Neuronal stem cell (in vitro differentiated cells): Measurements from ENCODE around the gene GPR3.
"Not testable (repeated sequence)": the region's sequence is repeated elsewhere in the genome, so short reads cannot be mapped to it uniquely, and the experiment has no call there.

Source experiments
- DNase-seq: peaks from one replicate; pipeline ENCODE4 v3.0.0-alpha.2; 2013; ENCODE audit warnings: low spot score
- H2AFZ ChIP-seq: one replicate; pipeline ENCODE4 v1.6.1; 2013; ENCODE audit warnings: mild to moderate bottlenecking, low read length, inconsistent platforms
- H2AK5ac ChIP-seq: 2 replicates; pipeline ENCODE4 v1.6.1; 2013; ENCODE audit warnings: low read depth, mild to moderate bottlenecking, inconsistent platforms, low read length, moderate library complexity, mixed read lengths
- H2BK120ac ChIP-seq: 2 replicates; pipeline ENCODE4 v1.6.1; 2013; ENCODE audit warnings: low read depth, mild to moderate bottlenecking, inconsistent platforms, low read length, moderate library complexity, mixed read lengths
- H2BK12ac ChIP-seq: one replicate; pipeline ENCODE4 v1.6.1; 2013; ENCODE audit warnings: low read length, inconsistent platforms
- H2BK15ac ChIP-seq: 2 replicates; pipeline ENCODE4 v1.6.1; 2013; ENCODE audit warnings: mild to moderate bottlenecking, low read length, inconsistent platforms, mixed read lengths
- H2BK5ac ChIP-seq: one replicate; pipeline ENCODE4 v1.6.1; 2013; ENCODE audit warnings: inconsistent platforms, mild to moderate bottlenecking, low read length, moderate library complexity
- H3K14ac ChIP-seq: one replicate; pipeline ENCODE4 v1.6.1; 2013; ENCODE audit warnings: low read length, inconsistent platforms
- H3K18ac ChIP-seq: 2 replicates; pipeline ENCODE4 v1.6.1; 2013; ENCODE audit warnings: low read length, inconsistent platforms
- H3K23ac ChIP-seq: 2 replicates; pipeline ENCODE4 v1.6.1; 2013; ENCODE audit warnings: low read depth, mild to moderate bottlenecking, mixed read lengths, low read length, inconsistent platforms; ENCODE audit not compliant: poor library complexity
- H3K27ac ChIP-seq: replicated peaks from 3 replicates; pipeline ENCODE4 v1.5.1; 2013; ENCODE audit warnings: low read length, inconsistent platforms
- H3K27me3 ChIP-seq, 3 experiments: 2 replicates each; pipeline ENCODE4 v1.6.1; 2013; ENCODE audit warnings: low read length in 3 of 3, mild to moderate bottlenecking in 2 of 3, inconsistent platforms in 1 of 3, low read depth in 1 of 3, mixed read lengths in 1 of 3, moderate library complexity in 1 of 3; ENCODE audit not compliant: control insufficient read depth in 3 of 3, insufficient read depth in 3 of 3
- H3K36me3 ChIP-seq, 2 donors: replicated peaks in 1 of 2; 2 replicates each; pipeline ENCODE4 v1.6.1; 2013; ENCODE audit warnings: low read length in 2 of 2; ENCODE audit not compliant: control insufficient read depth in 2 of 2, insufficient read depth in 2 of 2
- H3K4ac ChIP-seq: 2 replicates; pipeline ENCODE4 v1.6.1; 2013; ENCODE audit warnings: inconsistent platforms, mild to moderate bottlenecking, low read length, moderate library complexity
- H3K4me1 ChIP-seq, 2 donors: 1 replicate in 1 of 2; 2 replicates in 1 of 2; pipeline ENCODE4 v1.6.1; 2013; ENCODE audit warnings: low read length in 2 of 2, low read depth in 1 of 2; ENCODE audit not compliant: control insufficient read depth in 2 of 2, insufficient read depth in 1 of 2
- H3K4me2 ChIP-seq: one replicate; pipeline ENCODE4 v1.6.1; 2013; ENCODE audit warnings: mild to moderate bottlenecking, low read length, inconsistent platforms; ENCODE audit not compliant: insufficient read depth, poor library complexity, severe bottlenecking
- H3K4me3 ChIP-seq, 2 donors: 2 replicates each; pipeline ENCODE4 v1.5.1; 2013; ENCODE audit warnings: low read length in 2 of 2, mild to moderate bottlenecking in 2 of 2, inconsistent platforms in 1 of 2, moderate library complexity in 1 of 2
- H3K79me1 ChIP-seq: one replicate; pipeline ENCODE4 v1.6.1; 2013; ENCODE audit warnings: low read depth, mild to moderate bottlenecking, inconsistent platforms, low read length, moderate library complexity
- H3K9ac ChIP-seq: one replicate; pipeline ENCODE4 v1.6.1; 2013; ENCODE audit warnings: mild to moderate bottlenecking, low read depth, low read length, inconsistent platforms; ENCODE audit not compliant: poor library complexity
- H3K9me3 ChIP-seq, 2 donors: replicated peaks in 1 of 2; 2 replicates each; pipeline versions ENCODE3 to v1.6.1; 2013; ENCODE audit warnings: low read length in 2 of 2, mild to moderate bottlenecking in 2 of 2, inconsistent platforms in 1 of 2, low read depth in 1 of 2, mixed read lengths in 1 of 2, moderate library complexity in 1 of 2; ENCODE audit not compliant: control insufficient read depth in 2 of 2, insufficient read depth in 1 of 2
- H4K8ac ChIP-seq: one replicate; pipeline ENCODE4 v1.6.1; 2013; ENCODE audit warnings: low read depth, mild to moderate bottlenecking, inconsistent platforms, low read length, moderate library complexity
- H4K91ac ChIP-seq: one replicate; pipeline ENCODE4 v1.6.1; 2013; ENCODE audit warnings: low read length, low read depth, mild to moderate bottlenecking, inconsistent platforms; ENCODE audit not compliant: poor library complexity
- WGBS, 2 donors: extraction: QIAGEN DNeasy Blood & Tissue Kit; methylation state at CpG; one replicate each; pipeline ENCODE4 v1.1.7; 2013; ENCODE audit warnings: missing lambda C conversion rate in 2 of 2, mixed read lengths in 1 of 2; ENCODE audit not compliant: insufficient read length in 2 of 2, insufficient replicate concordance in 1 of 2; ENCODE audit errors: extremely low coverage in 2 of 2; 5-methylcytosine and 5-hydroxymethylcytosine counted together

GPR3 gene

GRCh38 chr1:27406791-27407190, 14.4 kb downstream of the GPR3 start:
- H3K9me3 ChIP-seq, H2BK15ac ChIP-seq, H3K27me3 ChIP-seq, H3K18ac ChIP-seq, H2BK12ac ChIP-seq, H3K23ac ChIP-seq, H3K14ac ChIP-seq, H3K4me3 ChIP-seq, H3K79me1 ChIP-seq, H2AK5ac ChIP-seq, H4K91ac ChIP-seq, H3K4ac ChIP-seq, H3K4me2 ChIP-seq, H2AFZ ChIP-seq, H3K9ac ChIP-seq, H2BK5ac ChIP-seq, H2BK120ac ChIP-seq, DNase-seq, H4K8ac ChIP-seq: not testable (repeated sequence)
- Histone ChIP-seq H3K4me1 (peaks cover 21 to 40% of the 10 kb centered on the region in 2 donors), H3K36me3 (peaks cover 12 to 60% of the 10 kb centered on the region in 2 donors), H3K27ac (peak overlapping the region; percentile 100)
- no CpG with 5 or more reads among the region's 2 CpGs for WGBS, 2 donors

- Histone ChIP-seq H4K8ac (no peak overlapping the region), H3K27ac (no peak overlapping the region), H2BK5ac (no peak overlapping the region), H3K18ac (peak overlapping the region; percentile 15), H2AFZ (no peak overlapping the region), H3K4ac (no peak overlapping the region), H3K9me3 (no peaks in the 10 kb centered on the region), H2AK5ac (peak overlapping the region; percentile 30), H2BK12ac (no peak overlapping the region), H3K36me3 (peaks cover 20 to 74% of the 10 kb centered on the region in 2 donors), H3K14ac (no peak overlapping the region), H3K4me2 (no peak overlapping the region), H3K79me1 (no peaks in the 10 kb centered on the region), H3K27me3 (no peaks in the 10 kb centered on the region), H3K23ac (no peak overlapping the region), H3K4me1 (peaks cover 19 to 32% of the 10 kb centered on the region in 2 donors), H2BK15ac (no peak overlapping the region), H4K91ac (no peak overlapping the region), H3K4me3 (no peak overlapping the region), H3K9ac (no peak overlapping the region), H2BK120ac (no peak overlapping the region)
- DNase-seq = no peak
- no CpG with 5 or more reads among the region's 9 CpGs for WGBS, 2 donors
Observed at GRCh38 chr1:27408151-27408550, 15.7 kb downstream of the GPR3 start.

GRCh38 chr1:27409669-27410068, 17.2 kb downstream of the GPR3 start:
- Histone ChIP-seq H2AFZ (no peak overlapping the region), H4K91ac (no peak overlapping the region), H2BK15ac (no peak overlapping the region), H3K23ac (no peak overlapping the region), H3K9me3 (no peaks in the 10 kb centered on the region), H3K14ac (no peak overlapping the region), H3K4me2 (no peak overlapping the region), H2BK12ac (no peak overlapping the region), H3K9ac (no peak overlapping the region), H3K4me3 (no peak overlapping the region), H3K18ac (no peak overlapping the region), H3K4me1 (peaks cover 13 to 25% of the 10 kb centered on the region in 2 donors), H2BK120ac (no peak overlapping the region), H3K36me3 (peaks cover 27 to 86% of the 10 kb centered on the region in 2 donors), H3K79me1 (no peaks in the 10 kb centered on the region), H3K4ac (no peak overlapping the region), H2AK5ac (no peak overlapping the region), H2BK5ac (no peak overlapping the region), H4K8ac (no peak overlapping the region), H3K27me3 (no peaks in the 10 kb centered on the region), H3K27ac (no peak overlapping the region)
- no CpG with 5 or more reads among the region's 11 CpGs for WGBS, 2 donors
- DNase-seq = no peak

GRCh38 chr1:27410709-27411108, 18.3 kb downstream of the GPR3 start:
- no CpG with 5 or more reads among the region's 2 CpGs for WGBS, 2 donors
- Histone ChIP-seq H3K4me1 (peaks cover 10 to 18% of the 10 kb centered on the region in 2 donors), H2BK120ac (no peak overlapping the region), H3K9me3 (no peaks in the 10 kb centered on the region), H3K4ac (no peak overlapping the region), H2BK15ac (no peak overlapping the region), H2AFZ (no peak overlapping the region), H3K18ac (no peak overlapping the region), H3K23ac (no peak overlapping the region), H4K8ac (no peak overlapping the region), H3K4me2 (no peak overlapping the region), H3K9ac (no peak overlapping the region), H3K36me3 (peaks cover 28 to 93% of the 10 kb centered on the region in 2 donors), H2BK12ac (no peak overlapping the region), H2AK5ac (no peak overlapping the region), H4K91ac (no peak overlapping the region), H3K27ac (no peak overlapping the region), H3K79me1 (no peaks in the 10 kb centered on the region), H2BK5ac (no peak overlapping the region), H3K4me3 (no peak overlapping the region), H3K27me3 (no peaks in the 10 kb centered on the region), H3K14ac (no peak overlapping the region)
- DNase-seq = no peak
